Measurements from ENCODE around the gene TEX2. TPM values are rescaled to one million over a fixed set of nuclear protein-coding genes. Genes with fewer than 3 reads are reported as not detected.
A peak's percentile ranks its signal among the peaks of the same experiment; 100 is the strongest.

Gene TEX2
- total and polyA plus RNA-seq, 5 donors = 21.4 to 56.8 (median 43.8) TPM

GRCh38 chr17:64148699-64149098 is 114.4 kb downstream of the TEX2 start:
- Histone ChIP-seq H3K4me1 (ENCODE audit: control insufficient read depth, insufficient read depth, low read length) (peaks cover 17% of the 10 kb centered on the region), H3K27me3 (ENCODE audit: control insufficient read depth, insufficient read depth) (no peaks in the 10 kb centered on the region), H3K4me3 (ENCODE audit: low read length) (no peak overlapping the region), H3K9me3 (ENCODE audit: control insufficient read depth, low read length) (no peaks in the 10 kb centered on the region), H3K27ac (ENCODE audit: low read length) (peak overlapping the region; percentile 9)
- whole genome bisulfite sequencing = 80% methylated on average over 4 of the region's 4 CpGs
- peak in 1 of 3 donors; percentile 58 for DNase-seq
- ATAC-seq = no peak
- intact Hi-C loops (cut with DNase I) = loop anchor here (5.0 kb wide), 2 partner anchors 114 to 134 kb away; partner anchors contain the start of gene TEX2 (in 1 of the 4)

- H3K4me3 ChIP-seq (ENCODE audit: low read length) = no peak overlapping the region
- intact Hi-C loops (cut with DNase I) = loop anchor here (5.0 kb wide), 2 partner anchors 114 to 134 kb away; partner anchors contain the start of gene TEX2 (in 1 of the 4)
- H3K9me3 ChIP-seq (ENCODE audit: control insufficient read depth, low read length) = no peaks in the 10 kb centered on the region
- no peaks in the 10 kb centered on the region for H3K27me3 ChIP-seq (ENCODE audit: control insufficient read depth, insufficient read depth)
- ATAC-seq (peak in 1 of 2 donors; percentile 8), DNase-seq (no peak)
- 51% methylated on average over 8 of the region's 8 CpGs for whole genome bisulfite sequencing
- H3K4me1 ChIP-seq (ENCODE audit: control insufficient read depth, insufficient read depth, low read length) = peaks cover 15% of the 10 kb centered on the region
- peak overlapping the region; percentile 9 for H3K27ac ChIP-seq (ENCODE audit: low read length)
Observed at GRCh38 chr17:64148017-64148631, 114.9 kb downstream of the TEX2 start.

- H3K4me1 ChIP-seq (ENCODE audit: control insufficient read depth, insufficient read depth, low read length) = peaks cover 11% of the 10 kb centered on the region
- ATAC-seq = peak in 1 of 2 donors; percentile 1
Observed at GRCh38 chr17:64147110-64148016, 115.7 kb downstream of the TEX2 start.

GRCh38 chr17:64146418-64147109 is 116.5 kb downstream of the TEX2 start:
- 2% methylated on average over 34 of the region's 34 CpGs for WGBS
- peak; percentile 76 to 87 (median 84) for DNase-seq
- intact Hi-C loops (cut with DNase I) = loop anchor here (5.0 kb wide), 2 partner anchors 116 to 136 kb away; partner anchors contain the start of gene TEX2 (in 1 of the 4)
- Histone ChIP-seq H3K27ac (ENCODE audit: low read length) (peak overlapping the region; percentile 61), H3K27me3 (ENCODE audit: control insufficient read depth, insufficient read depth) (no peaks in the 10 kb centered on the region), H3K9me3 (ENCODE audit: control insufficient read depth, low read length) (no peaks in the 10 kb centered on the region), H3K4me3 (ENCODE audit: low read length) (peak overlapping the region; percentile 49), H3K4me1 (ENCODE audit: control insufficient read depth, insufficient read depth, low read length) (peaks cover 11% of the 10 kb centered on the region)
- ATAC-seq = peak; percentile 54 to 57

More at GRCh38 chr17:64147110-64148016, 115.7 kb downstream of the TEX2 start:
- H3K27ac ChIP-seq (ENCODE audit: low read length) = peak overlapping the region; percentile 61
- H3K4me3 ChIP-seq (ENCODE audit: low read length) = peak overlapping the region; percentile 49
- DNase-seq = no peak
- intact Hi-C loops (cut with DNase I) = loop anchor here (5.0 kb wide), 2 partner anchors 115 to 135 kb away; partner anchors contain the start of gene TEX2 (in 1 of the 4)
- no peaks in the 10 kb centered on the region for H3K27me3 ChIP-seq (ENCODE audit: control insufficient read depth, insufficient read depth)
- WGBS = 33% methylated on average over 15 of the region's 15 CpGs
- no peaks in the 10 kb centered on the region for H3K9me3 ChIP-seq (ENCODE audit: control insufficient read depth, low read length)

- peak overlapping the region; percentile 93 for H3K27ac ChIP-seq (ENCODE audit: low read length)
- no peaks in the 10 kb centered on the region for H3K27me3 ChIP-seq (ENCODE audit: control insufficient read depth, insufficient read depth)
- under 1% methylated on average over 51 of the region's 51 CpGs for WGBS
- ATAC-seq (peak; percentile 97), DNase-seq (peak; percentile 97 to 98 (median 98))
- intact Hi-C loops (cut with DNase I) = loop anchor here (5.0 kb wide), 2 partner anchors 116 to 136 kb away; partner anchors contain the start of gene TEX2 (in 1 of the 4)
- peak overlapping the region; percentile 62 for H3K4me3 ChIP-seq (ENCODE audit: low read length)
- no peaks in the 10 kb centered on the region for H3K9me3 ChIP-seq (ENCODE audit: control insufficient read depth, low read length)
- H3K4me1 ChIP-seq (ENCODE audit: control insufficient read depth, insufficient read depth, low read length) = peaks cover 11% of the 10 kb centered on the region
Observed at GRCh38 chr17:64145751-64146417, 117.2 kb downstream of the TEX2 start.

- no peaks in the 10 kb centered on the region for H3K27me3 ChIP-seq (ENCODE audit: control insufficient read depth, insufficient read depth)
- peak overlapping the region; percentile 93 for H3K27ac ChIP-seq (ENCODE audit: low read length)
- no peaks in the 10 kb centered on the region for H3K9me3 ChIP-seq (ENCODE audit: control insufficient read depth, low read length)
- WGBS = under 1% methylated on average over 15 of the region's 15 CpGs
- H3K4me1 ChIP-seq (ENCODE audit: control insufficient read depth, insufficient read depth, low read length) = peaks cover 11% of the 10 kb centered on the region
- no peak for DNase-seq
- peak overlapping the region; percentile 62 for H3K4me3 ChIP-seq (ENCODE audit: low read length)
- ATAC-seq = no peak
- intact Hi-C loops (cut with DNase I) = loop anchor here (5.0 kb wide), 2 partner anchors 117 to 137 kb away; partner anchors contain the start of gene TEX2 (in 1 of the 4)
Observed at GRCh38 chr17:64145375-64145750, 117.7 kb downstream of the TEX2 start.

GRCh38 chr17:64139542-64139941 is 123.5 kb downstream of the TEX2 start:
- ATAC-seq (no peak), DNase-seq (no peak)
- Histone ChIP-seq H3K27ac (ENCODE audit: low read length) (no peak overlapping the region), H3K9me3 (ENCODE audit: control insufficient read depth, low read length) (no peaks in the 10 kb centered on the region), H3K4me3 (ENCODE audit: low read length) (no peak overlapping the region), H3K4me1 (ENCODE audit: control insufficient read depth, insufficient read depth, low read length) (no peaks in the 10 kb centered on the region), H3K27me3 (ENCODE audit: control insufficient read depth, insufficient read depth) (no peaks in the 10 kb centered on the region)
- 54% methylated on average over 6 of the region's 6 CpGs for WGBS
- intact Hi-C loops (cut with DNase I) = loop anchor here in 3 of 4 donors (10.0 kb wide), 2 partner anchors 75 to 225 kb away; partner anchors contain the start of genes CSHL1 (in 2 of the 3) and GH1 (in 2 of the 3)

GRCh38 chr17:64138441-64138840 is 124.6 kb downstream of the TEX2 start:
- no peak overlapping the region for H3K4me3 ChIP-seq (ENCODE audit: low read length)
- H3K27ac ChIP-seq (ENCODE audit: low read length) = no peak overlapping the region
- ATAC-seq = no peak
- H3K9me3 ChIP-seq (ENCODE audit: control insufficient read depth, low read length) = no peaks in the 10 kb centered on the region
- H3K27me3 ChIP-seq (ENCODE audit: control insufficient read depth, insufficient read depth) = no peaks in the 10 kb centered on the region
- no peak for DNase-seq
- WGBS = 77% methylated on average over 2 of the region's 2 CpGs
- H3K4me1 ChIP-seq (ENCODE audit: control insufficient read depth, insufficient read depth, low read length) = no peaks in the 10 kb centered on the region
- intact Hi-C loops (cut with DNase I) = loop anchor here in 3 of 4 donors (10.0 kb wide), 2 partner anchors 74 to 224 kb away; partner anchors contain the start of genes CSHL1 (in 2 of the 3) and GH1 (in 2 of the 3)

- intact Hi-C loops (cut with DNase I) = loop anchor here (2.0 to 10.0 kb wide), 5 partner anchors 70 to 220 kb away; partner anchors contain the start of genes GH1 (in 3 of the 4) and CSHL1 (in 2 of the 4)
- ATAC-seq (no peak), DNase-seq (no peak)
- no peak overlapping the region for H3K4me3 ChIP-seq (ENCODE audit: low read length)
- no peaks in the 10 kb centered on the region for H3K9me3 ChIP-seq (ENCODE audit: control insufficient read depth, low read length)
- no peaks in the 10 kb centered on the region for H3K27me3 ChIP-seq (ENCODE audit: control insufficient read depth, insufficient read depth)
- 56% methylated on average over 6 of the region's 6 CpGs for WGBS
- H3K4me1 ChIP-seq (ENCODE audit: control insufficient read depth, insufficient read depth, low read length) = no peaks in the 10 kb centered on the region
- no peak overlapping the region for H3K27ac ChIP-seq (ENCODE audit: low read length)
Observed at GRCh38 chr17:64135000-64135399, 128.1 kb downstream of the TEX2 start.

Data from right cardiac atrium (tissue), 5 donors.